ENCODE results near the gene PRELID1.

The PRELID1 gene

DNA sequence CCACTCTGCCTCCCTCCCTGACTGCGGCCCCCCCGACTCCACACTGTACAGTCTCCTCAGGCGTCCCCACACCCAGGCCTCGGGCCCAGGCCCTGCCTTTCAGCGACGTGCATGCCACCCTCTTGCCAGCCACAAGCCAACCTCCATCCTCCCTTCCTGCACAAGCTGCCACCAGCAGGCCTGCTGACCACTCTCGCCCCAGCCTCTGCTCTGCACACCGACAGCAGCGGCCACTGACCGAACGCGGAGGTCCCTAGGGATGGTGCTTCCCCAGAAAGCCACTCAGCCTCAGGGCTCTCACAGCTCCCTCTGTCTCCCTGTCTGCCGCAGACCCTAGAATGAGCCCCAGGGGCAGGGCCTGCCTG, 29.3 kb downstream of the PRELID1 start:
- TF ChIP-seq, protein P1, sequence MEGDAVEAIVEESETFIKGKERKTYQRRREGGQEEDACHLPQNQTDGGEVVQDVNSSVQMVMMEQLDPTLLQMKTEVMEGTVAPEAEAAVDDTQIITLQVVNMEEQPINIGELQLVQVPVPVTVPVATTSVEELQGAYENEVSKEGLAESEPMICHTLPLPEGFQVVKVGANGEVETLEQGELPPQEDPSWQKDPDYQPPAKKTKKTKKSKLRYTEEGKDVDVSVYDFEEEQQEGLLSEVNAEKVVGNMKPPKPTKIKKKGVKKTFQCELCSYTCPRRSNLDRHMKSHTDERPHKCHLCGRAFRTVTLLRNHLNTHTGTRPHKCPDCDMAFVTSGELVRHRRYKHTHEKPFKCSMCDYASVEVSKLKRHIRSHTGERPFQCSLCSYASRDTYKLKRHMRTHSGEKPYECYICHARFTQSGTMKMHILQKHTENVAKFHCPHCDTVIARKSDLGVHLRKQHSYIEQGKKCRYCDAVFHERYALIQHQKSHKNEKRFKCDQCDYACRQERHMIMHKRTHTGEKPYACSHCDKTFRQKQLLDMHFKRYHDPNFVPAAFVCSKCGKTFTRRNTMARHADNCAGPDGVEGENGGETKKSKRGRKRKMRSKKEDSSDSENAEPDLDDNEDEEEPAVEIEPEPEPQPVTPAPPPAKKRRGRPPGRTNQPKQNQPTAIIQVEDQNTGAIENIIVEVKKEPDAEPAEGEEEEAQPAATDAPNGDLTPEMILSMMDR (IDR thresholded peaks at IDR 0.05; ENCODE audit: borderline replicate concordance, insufficient read depth, low read depth, low read length), result no peak
- H3K4me3 ChIP-seq (ENCODE audit: low read depth, low read length), result no peak overlapping the region

DNA sequence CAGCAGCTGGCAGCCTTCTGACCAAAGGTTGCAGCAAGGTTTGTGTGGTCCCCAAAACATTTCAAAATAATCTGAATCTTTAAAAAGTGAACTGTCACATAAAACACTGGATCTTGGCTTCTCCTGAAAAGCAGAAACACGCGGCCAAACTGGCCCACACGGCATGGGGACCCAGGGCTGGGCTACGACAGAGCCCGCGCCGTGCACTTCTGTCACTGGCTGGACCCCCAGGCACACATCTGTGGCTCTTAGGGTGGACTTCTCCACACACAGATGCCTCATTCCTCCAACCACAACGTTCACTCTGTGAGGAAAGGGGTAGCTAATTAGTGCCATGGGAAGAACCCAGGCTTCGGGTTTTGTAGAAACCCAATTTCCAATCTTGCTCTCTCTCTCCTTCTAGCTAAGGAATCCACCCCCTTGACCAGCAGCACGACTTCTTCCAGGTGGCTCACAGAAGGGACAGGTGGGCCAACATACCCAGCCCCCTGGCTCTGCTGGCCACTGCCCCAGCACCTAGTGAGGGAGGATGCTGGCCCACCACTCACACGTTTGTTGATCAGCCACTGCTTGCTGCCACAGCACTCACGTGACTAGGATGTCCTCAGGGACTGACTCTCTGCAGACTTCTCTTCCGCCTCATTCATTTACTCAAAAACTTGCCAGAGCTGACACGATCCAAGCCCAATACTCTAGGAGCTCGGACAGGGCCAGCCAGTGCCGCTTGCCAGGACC, 30.0 kb downstream of the PRELID1 start:
- TF ChIP-seq, protein P1 (IDR thresholded peaks at IDR 0.05; ENCODE audit: borderline replicate concordance, insufficient read depth, low read depth, low read length), result no peak
- no peak overlapping the region for H3K4me3 ChIP-seq (ENCODE audit: low read depth, low read length)

DNA sequence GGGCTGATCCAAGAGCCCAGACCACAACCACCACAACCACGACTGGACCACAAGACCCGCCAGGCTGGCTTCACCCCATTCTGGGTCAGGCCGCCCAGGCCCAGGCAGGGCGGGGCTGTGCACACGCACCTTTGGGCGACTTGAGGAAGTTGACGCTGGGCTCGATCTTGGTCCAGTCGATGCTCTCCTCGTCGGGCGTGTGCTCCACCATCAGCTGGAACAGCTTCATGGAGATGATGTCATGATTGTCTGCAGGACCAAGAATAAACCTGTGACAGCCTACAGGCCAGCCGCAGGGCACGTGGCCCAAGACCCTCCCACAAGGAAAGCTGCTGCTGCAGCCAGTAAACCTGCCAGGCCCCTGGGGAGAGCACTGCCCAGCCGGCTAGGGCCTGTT, 30.6 kb downstream of the PRELID1 start:
- TF ChIP-seq, protein P1 (IDR thresholded peaks at IDR 0.05; ENCODE audit: borderline replicate concordance, insufficient read depth, low read depth, low read length), result no peak
- H3K4me3 ChIP-seq (ENCODE audit: low read depth, low read length), result no peak overlapping the region

DNA sequence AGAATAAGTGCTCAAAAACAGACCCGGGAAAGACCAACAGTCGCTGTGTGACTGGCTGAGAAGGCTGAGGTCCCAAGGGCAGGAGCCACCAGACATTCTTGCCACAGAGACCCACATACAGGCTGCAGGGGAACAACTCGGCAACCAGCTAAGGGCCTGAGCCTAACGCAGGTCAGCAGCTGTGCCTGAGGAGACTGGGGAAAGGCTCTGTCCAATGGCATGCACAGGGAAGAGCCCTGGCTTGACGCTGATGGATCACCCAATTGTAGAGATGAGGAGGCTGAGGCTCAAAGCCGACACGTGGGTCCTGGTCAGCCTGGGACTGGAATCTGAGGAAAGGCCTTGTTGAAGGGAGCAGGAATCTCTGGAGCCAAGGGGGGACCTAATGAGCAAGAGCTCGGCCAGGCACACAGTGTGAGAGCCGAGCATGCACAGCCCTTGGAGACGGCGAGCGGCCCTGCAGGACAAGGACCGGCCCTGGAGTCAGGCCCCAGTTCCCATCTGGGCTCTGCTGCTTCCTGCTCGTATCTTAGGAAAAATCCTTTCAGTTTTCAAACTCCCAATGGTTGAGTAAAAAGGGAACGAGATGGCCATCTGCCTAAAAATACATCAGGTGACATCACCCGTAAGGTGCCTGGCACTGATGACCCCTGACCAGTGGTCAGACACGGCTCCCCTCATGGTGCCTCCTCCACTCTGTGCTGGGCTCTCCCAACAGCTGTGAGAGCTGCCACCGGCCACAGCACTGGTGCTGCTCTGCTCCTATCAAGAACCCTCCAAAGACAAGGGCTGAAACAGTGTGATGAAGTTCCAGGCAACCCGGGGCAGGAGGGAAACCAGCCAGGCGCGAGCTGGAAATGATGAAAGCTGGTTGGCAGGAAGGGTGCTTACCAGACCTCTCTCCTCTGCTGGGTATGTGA, 31.4 kb downstream of the PRELID1 start:
- TF ChIP-seq, protein P1 (IDR thresholded peaks at IDR 0.05; ENCODE audit: borderline replicate concordance, insufficient read depth, low read depth, low read length), result no peak
- H3K4me3 ChIP-seq (ENCODE audit: low read depth, low read length), result no peak overlapping the region

DNA sequence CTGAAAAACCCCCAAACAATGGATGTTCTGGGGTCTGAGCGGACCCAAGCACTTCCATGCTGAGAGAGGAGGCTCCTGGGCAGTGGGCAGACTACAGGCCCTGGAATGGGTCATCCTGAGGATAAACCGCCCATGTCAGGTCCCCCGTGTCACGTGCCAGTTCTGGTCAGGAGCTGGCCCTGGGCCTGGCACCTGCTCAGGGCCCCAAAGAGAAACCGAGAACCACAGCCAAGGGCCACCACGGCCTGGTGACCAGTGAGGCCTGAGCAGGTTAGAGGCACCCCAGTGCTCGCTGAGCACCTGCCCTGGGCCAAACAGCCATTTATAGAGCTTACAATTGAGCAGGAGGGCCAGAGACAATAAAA, 32.1 kb downstream of the PRELID1 start:
- TF ChIP-seq, protein P1 (IDR thresholded peaks at IDR 0.05; ENCODE audit: borderline replicate concordance, insufficient read depth, low read depth, low read length), result no peak
- H3K4me3 ChIP-seq (ENCODE audit: low read depth, low read length), result no peak overlapping the region

DNA sequence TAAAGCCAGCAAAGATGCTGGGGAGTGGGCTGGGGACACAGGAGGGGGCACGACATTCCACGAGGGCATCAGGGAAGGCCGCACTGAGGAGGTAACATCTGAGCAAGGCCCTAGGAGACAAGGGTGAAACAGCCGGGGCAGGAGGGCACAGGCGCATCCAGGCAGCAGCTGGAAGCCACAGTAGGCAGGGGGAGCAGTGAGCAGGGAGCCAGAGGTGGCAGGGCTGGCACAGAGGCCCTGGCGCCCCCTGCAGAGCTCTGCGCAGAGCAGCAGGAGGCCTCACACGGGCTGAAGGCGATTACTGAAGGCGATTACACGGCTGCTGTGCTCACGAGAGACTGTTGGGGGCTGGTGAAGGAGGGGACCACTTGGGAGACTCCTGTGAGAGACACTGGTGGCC, 32.5 kb downstream of the PRELID1 start:
- TF ChIP-seq, protein P1 (IDR thresholded peaks at IDR 0.05; ENCODE audit: borderline replicate concordance, insufficient read depth, low read depth, low read length), result 0 out of 2 replicates have a peak, but pooled peaks have one; percentile 28
- no peak overlapping the region for H3K4me3 ChIP-seq (ENCODE audit: low read depth, low read length)
